ENCODE measurements around the gene ZC3H8. TPM values are rescaled to one million over a fixed set of nuclear protein-coding genes. Genes with fewer than 3 reads are reported as not detected.
A peak's percentile ranks its signal among the peaks of the same experiment; 100 is the strongest.

Gene ZC3H8
- total RNA-seq, 3 donors from 2014 or later (not counting 1 experiment from before 2014, with no cell fraction given), result 9.3 to 20.3 (median 16.0) TPM

- Histone ChIP-seq H3K9me3 (ENCODE audit: control insufficient read depth, insufficient read depth, low read length) (no peaks in the 10 kb centered on the region), H3K27me3 (ENCODE audit: control insufficient read depth, insufficient read depth, low read length) (peaks cover 3% of the 10 kb centered on the region), H3K27ac (ENCODE audit: low read length) (no peak overlapping the region), H3K36me3 (ENCODE audit: control insufficient read depth, insufficient read depth, low read length) (no peaks in the 10 kb centered on the region), H3K4me3 (ENCODE audit: low read length) (no peak overlapping the region), H3K4me1 (ENCODE audit: control insufficient read depth, insufficient read depth, low read length) (peaks cover 15% of the 10 kb centered on the region)
- Mint-ChIP-seq H3K27ac (no peak overlapping the region), H3K36me3 (no peaks in the 10 kb centered on the region), H3K9me3 (no peaks in the 10 kb centered on the region), H3K4me1 (peaks cover 12 to 15% of the 10 kb centered on the region in 2 donors), H3K27me3 (ENCODE audit: low read depth in 2 of 2) (peaks cover 28 to 36% of the 10 kb centered on the region in 2 donors), H3K4me3 (no peak overlapping the region)
- peak in 1 of 2 donors; percentile 30 for DNase-seq
- intact Hi-C loops (cut with micrococcal nuclease), result no loop called here
- TF ChIP-seq, protein P1, sequence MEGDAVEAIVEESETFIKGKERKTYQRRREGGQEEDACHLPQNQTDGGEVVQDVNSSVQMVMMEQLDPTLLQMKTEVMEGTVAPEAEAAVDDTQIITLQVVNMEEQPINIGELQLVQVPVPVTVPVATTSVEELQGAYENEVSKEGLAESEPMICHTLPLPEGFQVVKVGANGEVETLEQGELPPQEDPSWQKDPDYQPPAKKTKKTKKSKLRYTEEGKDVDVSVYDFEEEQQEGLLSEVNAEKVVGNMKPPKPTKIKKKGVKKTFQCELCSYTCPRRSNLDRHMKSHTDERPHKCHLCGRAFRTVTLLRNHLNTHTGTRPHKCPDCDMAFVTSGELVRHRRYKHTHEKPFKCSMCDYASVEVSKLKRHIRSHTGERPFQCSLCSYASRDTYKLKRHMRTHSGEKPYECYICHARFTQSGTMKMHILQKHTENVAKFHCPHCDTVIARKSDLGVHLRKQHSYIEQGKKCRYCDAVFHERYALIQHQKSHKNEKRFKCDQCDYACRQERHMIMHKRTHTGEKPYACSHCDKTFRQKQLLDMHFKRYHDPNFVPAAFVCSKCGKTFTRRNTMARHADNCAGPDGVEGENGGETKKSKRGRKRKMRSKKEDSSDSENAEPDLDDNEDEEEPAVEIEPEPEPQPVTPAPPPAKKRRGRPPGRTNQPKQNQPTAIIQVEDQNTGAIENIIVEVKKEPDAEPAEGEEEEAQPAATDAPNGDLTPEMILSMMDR (IDR thresholded peaks at IDR 0.05), result no peak
- no peak for ATAC-seq
- 75% methylated on average over 7 of the region's 8 CpGs for WGBS (ENCODE audit: insufficient coverage)
These were observed 71.4 kb downstream of the ZC3H8 start for GRCh38 chr2:112183327-112184025.

DNA sequence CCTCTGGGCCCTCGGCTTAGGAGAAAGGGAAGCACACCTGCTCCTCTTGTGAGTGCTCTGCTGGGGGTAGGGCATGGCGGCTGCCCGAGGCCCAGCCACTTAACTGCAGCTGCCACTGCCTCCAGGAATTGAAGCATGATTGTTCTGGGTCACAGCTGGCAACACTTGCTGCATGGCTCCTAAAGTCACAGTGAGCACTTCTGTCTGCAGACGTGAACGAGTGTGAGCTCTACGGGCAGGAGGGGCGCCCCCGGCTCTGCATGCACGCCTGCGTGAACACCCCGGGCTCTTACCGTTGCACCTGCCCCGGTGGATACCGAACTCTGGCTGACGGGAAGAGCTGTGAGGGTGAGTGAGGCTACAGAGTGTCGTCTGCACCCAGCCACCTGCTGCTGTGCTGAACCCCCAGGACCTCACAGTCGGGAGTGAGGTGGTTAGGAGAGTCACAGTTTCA lies 72.2 kb downstream of the ZC3H8 start:
- Histone ChIP-seq H3K27me3 (ENCODE audit: control insufficient read depth, insufficient read depth, low read length) (peaks cover 3% of the 10 kb centered on the region), H3K4me1 (ENCODE audit: control insufficient read depth, insufficient read depth, low read length) (peaks cover 7% of the 10 kb centered on the region), H3K4me3 (ENCODE audit: low read length) (no peak overlapping the region), H3K9me3 (ENCODE audit: control insufficient read depth, insufficient read depth, low read length) (no peaks in the 10 kb centered on the region), H3K36me3 (ENCODE audit: control insufficient read depth, insufficient read depth, low read length) (no peaks in the 10 kb centered on the region), H3K27ac (ENCODE audit: low read length) (no peak overlapping the region)
- H3K27ac Mint-ChIP-seq, result no peak overlapping the region
- peaks cover 33 to 40% of the 10 kb centered on the region in 2 donors for H3K27me3 Mint-ChIP-seq (ENCODE audit: low read depth in 2 of 2)
- DNase-seq (peak in 1 of 2 donors; percentile 68), ATAC-seq (peak in 1 of 3 donors; percentile 12)
- TF ChIP-seq, protein P1 (IDR thresholded peaks at IDR 0.05), result no peak
- no peaks in the 10 kb centered on the region for H3K36me3 Mint-ChIP-seq
- intact Hi-C loops (cut with micrococcal nuclease), result no loop called here
- no peaks in the 10 kb centered on the region for H3K9me3 Mint-ChIP-seq
- no peak overlapping the region for H3K4me3 Mint-ChIP-seq
- 91% methylated on average over 17 of the region's 17 CpGs for WGBS (ENCODE audit: insufficient coverage)
- H3K4me1 Mint-ChIP-seq, result peaks cover 3 to 7% of the 10 kb centered on the region in 2 donors

DNA sequence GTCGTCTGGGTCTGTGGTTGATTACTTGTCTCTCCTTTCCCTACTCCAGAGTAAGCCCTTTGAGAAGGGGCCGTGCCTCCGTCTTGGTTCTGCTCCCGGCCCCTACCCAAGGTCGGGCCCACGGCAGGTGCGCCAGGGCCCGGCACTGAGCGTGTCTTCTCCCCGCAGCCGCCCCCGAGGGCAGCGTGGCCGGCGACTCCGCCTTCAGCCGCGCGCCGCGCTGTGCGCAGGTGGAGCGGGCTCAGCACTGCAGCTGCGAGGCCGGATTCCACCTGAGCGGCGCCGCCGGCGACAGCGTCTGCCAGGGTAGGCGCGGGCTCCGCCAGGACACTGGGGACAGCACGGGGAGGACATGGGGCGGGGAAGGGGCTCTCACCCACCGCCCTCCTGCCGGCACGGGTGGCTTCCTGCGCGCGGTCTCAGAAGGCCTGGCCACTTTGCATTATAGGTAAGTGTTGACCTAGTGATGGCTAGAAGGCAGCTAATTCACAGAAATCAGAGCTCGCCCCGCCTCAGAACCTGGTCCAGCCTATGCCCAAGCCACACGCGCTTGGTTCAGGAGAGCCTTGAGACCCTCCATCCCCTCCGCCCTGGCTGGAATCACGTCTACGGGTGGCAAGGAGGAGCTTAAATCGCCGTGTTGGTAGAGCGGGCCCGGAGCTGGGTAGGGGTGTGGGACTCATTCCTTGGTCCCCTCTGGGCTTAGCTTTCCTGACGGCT lies 73.1 kb downstream of the ZC3H8 start:
- Mint-ChIP-seq H3K27ac (no peak overlapping the region), H3K36me3 (no peaks in the 10 kb centered on the region), H3K9me3 (no peaks in the 10 kb centered on the region), H3K27me3 (ENCODE audit: low read depth in 2 of 2) (peaks cover 33 to 40% of the 10 kb centered on the region in 2 donors), H3K4me1 (peaks cover 0 to 5% of the 10 kb centered on the region in 2 donors), H3K4me3 (no peak overlapping the region)
- Histone ChIP-seq H3K36me3 (ENCODE audit: control insufficient read depth, insufficient read depth, low read length) (no peaks in the 10 kb centered on the region), H3K27ac (ENCODE audit: low read length) (no peak overlapping the region), H3K27me3 (ENCODE audit: control insufficient read depth, insufficient read depth, low read length) (peaks cover 3% of the 10 kb centered on the region), H3K9me3 (ENCODE audit: control insufficient read depth, insufficient read depth, low read length) (no peaks in the 10 kb centered on the region), H3K4me3 (ENCODE audit: low read length) (no peak overlapping the region), H3K4me1 (ENCODE audit: control insufficient read depth, insufficient read depth, low read length) (no peaks in the 10 kb centered on the region)
- TF ChIP-seq, protein P1 (IDR thresholded peaks at IDR 0.05), result no peak
- WGBS (ENCODE audit: insufficient coverage), result 30% methylated on average over 54 of the region's 54 CpGs
- intact Hi-C loops (cut with micrococcal nuclease), result no loop called here
- peak in 2 of 3 donors; percentile 38 to 59 for ATAC-seq
- peak in 1 of 2 donors; percentile 82 for DNase-seq
